ENCODE results near the gene LMX1B.
A peak's percentile ranks its signal among the peaks of the same experiment; 100 is the strongest.

LMX1B gene

DNA sequence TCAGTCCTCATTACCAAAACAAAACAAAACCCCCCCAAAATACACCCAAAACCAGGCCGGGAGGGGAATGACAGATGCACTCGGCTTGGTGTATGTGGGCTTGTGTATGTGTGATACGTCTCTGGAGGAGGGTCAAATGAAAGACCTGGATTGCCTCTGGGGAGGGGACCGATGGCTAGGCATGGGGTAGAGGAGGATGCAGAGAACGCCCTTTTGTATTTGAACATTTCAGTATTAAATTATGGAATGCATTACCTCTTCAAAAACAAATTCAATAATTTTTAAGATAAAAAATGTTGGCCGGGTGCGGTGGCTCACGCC, 61.4 kb downstream of the LMX1B start:
- no peaks in the 10 kb centered on the region for H3K9me3 ChIP-seq
- TF ChIP-seq, protein P1, sequence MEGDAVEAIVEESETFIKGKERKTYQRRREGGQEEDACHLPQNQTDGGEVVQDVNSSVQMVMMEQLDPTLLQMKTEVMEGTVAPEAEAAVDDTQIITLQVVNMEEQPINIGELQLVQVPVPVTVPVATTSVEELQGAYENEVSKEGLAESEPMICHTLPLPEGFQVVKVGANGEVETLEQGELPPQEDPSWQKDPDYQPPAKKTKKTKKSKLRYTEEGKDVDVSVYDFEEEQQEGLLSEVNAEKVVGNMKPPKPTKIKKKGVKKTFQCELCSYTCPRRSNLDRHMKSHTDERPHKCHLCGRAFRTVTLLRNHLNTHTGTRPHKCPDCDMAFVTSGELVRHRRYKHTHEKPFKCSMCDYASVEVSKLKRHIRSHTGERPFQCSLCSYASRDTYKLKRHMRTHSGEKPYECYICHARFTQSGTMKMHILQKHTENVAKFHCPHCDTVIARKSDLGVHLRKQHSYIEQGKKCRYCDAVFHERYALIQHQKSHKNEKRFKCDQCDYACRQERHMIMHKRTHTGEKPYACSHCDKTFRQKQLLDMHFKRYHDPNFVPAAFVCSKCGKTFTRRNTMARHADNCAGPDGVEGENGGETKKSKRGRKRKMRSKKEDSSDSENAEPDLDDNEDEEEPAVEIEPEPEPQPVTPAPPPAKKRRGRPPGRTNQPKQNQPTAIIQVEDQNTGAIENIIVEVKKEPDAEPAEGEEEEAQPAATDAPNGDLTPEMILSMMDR (IDR thresholded peaks at IDR 0.05; ENCODE audit: low read depth, low read length): no peak
- H3K4me3 ChIP-seq (ENCODE audit: low read depth, low read length): no peak overlapping the region
- peaks cover 14% of the 10 kb centered on the region for H3K4me1 ChIP-seq
- DNase-seq: no peak
- H3K36me3 ChIP-seq: no peaks in the 10 kb centered on the region
- H3K27me3 ChIP-seq: peaks cover 9% of the 10 kb centered on the region

DNA sequence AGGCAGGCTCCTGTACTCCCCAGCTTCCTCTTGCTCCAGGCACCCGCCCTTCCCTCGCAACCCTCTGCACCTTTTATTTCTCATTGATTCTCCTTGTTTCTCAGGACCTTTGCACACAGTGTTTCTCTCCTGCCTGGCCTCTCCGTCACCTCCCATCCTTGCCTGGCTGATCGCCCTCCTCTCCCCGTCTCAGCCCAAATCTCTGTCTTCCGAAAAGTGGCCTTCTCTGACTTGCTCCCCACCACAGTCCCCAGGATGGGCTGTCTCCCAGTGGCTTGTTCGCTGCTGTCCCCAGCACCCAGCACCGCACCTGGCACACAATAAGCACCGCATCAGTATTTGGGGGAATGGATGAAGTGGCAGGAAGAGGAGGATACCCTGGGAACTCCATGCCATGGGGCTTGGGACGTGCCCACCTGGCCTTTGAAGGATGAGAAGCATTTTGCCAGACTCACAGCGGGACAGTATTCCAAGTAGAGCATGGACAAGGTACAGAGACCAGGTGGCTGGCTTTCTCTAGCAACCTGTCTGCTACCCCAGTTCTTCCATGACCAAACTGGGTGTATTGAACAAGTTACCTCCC, 62.5 kb downstream of the LMX1B start:
- H3K4me1 ChIP-seq: peaks cover 10% of the 10 kb centered on the region
- H3K4me3 ChIP-seq (ENCODE audit: low read depth, low read length): no peak overlapping the region
- H3K27me3 ChIP-seq: peaks cover 13% of the 10 kb centered on the region
- no peaks in the 10 kb centered on the region for H3K9me3 ChIP-seq
- no peak for DNase-seq
- no peaks in the 10 kb centered on the region for H3K36me3 ChIP-seq
- TF ChIP-seq, protein P1 (IDR thresholded peaks at IDR 0.05; ENCODE audit: low read depth, low read length): no peak

DNA sequence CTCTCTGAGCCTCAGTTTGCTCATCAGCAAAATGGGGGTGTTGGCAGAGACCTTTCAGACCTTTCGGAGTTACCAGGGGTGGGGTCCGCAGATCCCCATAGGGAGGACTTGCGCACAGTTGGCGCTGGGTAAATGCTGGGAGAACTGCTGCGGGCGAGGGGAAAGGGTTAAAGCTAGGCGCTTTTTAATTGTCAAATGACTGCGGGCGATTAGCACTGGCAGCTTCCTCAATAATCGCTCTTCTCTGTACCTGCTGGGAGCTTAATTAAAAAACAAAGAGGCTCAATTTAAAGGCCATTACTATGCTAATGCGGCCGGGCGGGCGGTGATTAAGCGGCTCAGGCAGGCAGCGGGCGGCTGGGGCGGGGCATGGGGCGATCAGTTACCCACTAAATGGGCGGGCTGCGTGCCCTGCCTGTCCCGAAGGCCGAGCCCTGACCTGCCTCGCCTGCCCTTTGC, 63.0 kb downstream of the LMX1B start:
- no peak overlapping the region for H3K4me3 ChIP-seq (ENCODE audit: low read depth, low read length)
- TF ChIP-seq, protein P1 (IDR thresholded peaks at IDR 0.05; ENCODE audit: low read depth, low read length): no peak
- no peaks in the 10 kb centered on the region for H3K9me3 ChIP-seq
- peaks cover 5% of the 10 kb centered on the region for H3K4me1 ChIP-seq
- peaks cover 17% of the 10 kb centered on the region for H3K27me3 ChIP-seq
- no peaks in the 10 kb centered on the region for H3K36me3 ChIP-seq
- DNase-seq: no peak

DNA sequence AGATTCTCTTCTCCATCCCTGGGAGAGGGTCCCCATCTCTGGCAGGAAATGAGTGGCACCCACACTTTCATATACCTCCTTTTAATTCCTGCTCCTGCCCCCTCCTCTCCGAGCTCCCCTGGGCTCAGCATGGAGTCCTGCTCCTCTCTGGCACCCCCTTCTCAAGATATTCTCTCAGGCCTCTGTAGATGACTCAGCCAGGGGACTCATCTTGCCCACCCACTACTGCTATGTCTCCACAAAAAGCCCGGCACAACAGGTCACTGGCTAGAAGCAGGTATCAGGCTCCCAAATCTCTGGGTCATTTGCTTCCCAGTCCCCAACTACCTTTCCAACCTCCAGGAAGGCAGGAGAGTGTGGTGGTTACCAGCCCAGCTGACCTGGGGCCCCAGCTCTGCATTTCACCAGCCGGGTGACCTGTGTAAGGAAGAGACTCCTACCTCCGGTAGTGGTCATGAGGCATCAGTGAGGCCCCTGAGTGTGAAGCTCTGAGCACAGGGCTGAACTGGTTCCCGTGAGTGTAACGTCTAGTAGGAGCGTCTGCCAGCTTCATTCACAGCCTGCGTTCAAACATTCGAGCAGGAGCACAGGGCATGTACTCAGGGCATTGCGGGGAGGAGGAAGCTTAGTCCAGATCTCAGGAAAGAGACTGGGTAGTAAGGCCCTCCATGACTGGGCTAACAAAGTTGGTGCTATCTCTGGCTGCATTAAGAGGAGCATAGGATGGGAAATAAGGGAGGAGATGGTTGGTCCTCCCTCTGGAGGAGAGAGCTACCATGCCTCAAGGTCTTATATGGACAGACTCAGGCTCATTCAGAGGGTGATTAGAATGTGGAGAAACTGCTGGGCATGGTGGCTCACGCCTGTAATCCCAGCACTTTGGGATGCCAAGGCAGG, 63.7 kb downstream of the LMX1B start:
- H3K4me1 ChIP-seq: 0 out of 2 replicates have a peak, but pooled peaks cover 2% of the 10 kb centered on the region
- peaks cover 22% of the 10 kb centered on the region for H3K27me3 ChIP-seq
- H3K9me3 ChIP-seq: no peaks in the 10 kb centered on the region
- no peaks in the 10 kb centered on the region for H3K36me3 ChIP-seq
- DNase-seq: no peak
- TF ChIP-seq, protein P1 (IDR thresholded peaks at IDR 0.05; ENCODE audit: low read depth, low read length): no peak
- no peak overlapping the region for H3K4me3 ChIP-seq (ENCODE audit: low read depth, low read length)

DNA sequence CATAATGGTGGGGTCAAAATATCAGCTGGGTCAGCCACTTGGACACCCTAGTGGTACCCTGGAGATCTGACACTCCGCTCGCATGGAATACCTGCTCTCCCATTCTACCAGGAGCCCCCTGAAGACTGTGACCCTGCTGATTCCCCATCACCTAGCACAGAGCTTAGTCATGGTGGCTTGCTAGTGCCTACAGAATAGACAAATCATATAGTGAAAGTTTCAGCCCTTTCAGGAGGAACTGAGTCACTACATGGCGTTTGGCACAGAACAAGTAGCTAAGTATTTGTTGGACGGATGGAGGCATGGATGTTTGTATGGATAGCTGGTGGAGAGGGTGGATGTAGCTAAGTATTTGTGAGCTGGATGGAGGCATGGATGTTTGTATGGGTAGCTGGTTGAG, 65.3 kb downstream of the LMX1B start:
- peaks cover 37% of the 10 kb centered on the region for H3K27me3 ChIP-seq
- H3K4me1 ChIP-seq: no peaks in the 10 kb centered on the region
- no peaks in the 10 kb centered on the region for H3K36me3 ChIP-seq
- TF ChIP-seq, protein P1 (IDR thresholded peaks at IDR 0.05; ENCODE audit: low read depth, low read length): peak; percentile 33
- DNase-seq: no peak
- H3K9me3 ChIP-seq: no peaks in the 10 kb centered on the region
- no peak overlapping the region for H3K4me3 ChIP-seq (ENCODE audit: low read depth, low read length)

DNA sequence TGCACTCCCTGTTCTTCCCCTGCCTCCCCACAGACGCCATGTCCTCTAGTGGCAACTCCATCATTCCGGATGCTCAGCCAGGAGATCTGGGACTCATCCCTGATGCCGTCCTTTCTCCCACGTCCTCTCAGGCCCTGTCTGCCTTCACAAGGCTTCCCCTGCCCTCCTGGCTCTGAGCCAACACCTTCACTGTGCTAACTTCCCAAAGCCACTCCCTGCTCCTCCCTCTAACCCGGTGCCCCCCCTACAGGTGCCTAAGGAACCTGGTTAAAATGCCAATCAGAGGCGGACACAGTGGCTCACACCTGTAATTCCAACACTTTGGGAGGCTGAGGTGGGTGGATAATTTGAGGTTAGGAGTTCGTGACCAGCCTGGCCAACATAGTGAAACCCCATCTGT, 67.6 kb downstream of the LMX1B start:
- Histone ChIP-seq H3K27me3 (peaks cover 61% of the 10 kb centered on the region), H3K36me3 (no peaks in the 10 kb centered on the region), H3K9me3 (no peaks in the 10 kb centered on the region), H3K4me1 (no peaks in the 10 kb centered on the region), H3K4me3 (ENCODE audit: low read depth, low read length) (no peak overlapping the region)
- TF ChIP-seq, protein P1 (IDR thresholded peaks at IDR 0.05; ENCODE audit: low read depth, low read length): no peak
- DNase-seq: no peak

Measured in BE2C (cell line).